Measurements from ENCODE around the gene RPS21. TPM values are rescaled to one million over a fixed set of nuclear protein-coding genes. Genes with fewer than 3 reads are reported as not detected.

The RPS21 gene
- total and polyA plus RNA-seq, 2 of the 4 experiments (the other 2 are of a cell fraction): 2,710 to 4,298 TPM

DNA sequence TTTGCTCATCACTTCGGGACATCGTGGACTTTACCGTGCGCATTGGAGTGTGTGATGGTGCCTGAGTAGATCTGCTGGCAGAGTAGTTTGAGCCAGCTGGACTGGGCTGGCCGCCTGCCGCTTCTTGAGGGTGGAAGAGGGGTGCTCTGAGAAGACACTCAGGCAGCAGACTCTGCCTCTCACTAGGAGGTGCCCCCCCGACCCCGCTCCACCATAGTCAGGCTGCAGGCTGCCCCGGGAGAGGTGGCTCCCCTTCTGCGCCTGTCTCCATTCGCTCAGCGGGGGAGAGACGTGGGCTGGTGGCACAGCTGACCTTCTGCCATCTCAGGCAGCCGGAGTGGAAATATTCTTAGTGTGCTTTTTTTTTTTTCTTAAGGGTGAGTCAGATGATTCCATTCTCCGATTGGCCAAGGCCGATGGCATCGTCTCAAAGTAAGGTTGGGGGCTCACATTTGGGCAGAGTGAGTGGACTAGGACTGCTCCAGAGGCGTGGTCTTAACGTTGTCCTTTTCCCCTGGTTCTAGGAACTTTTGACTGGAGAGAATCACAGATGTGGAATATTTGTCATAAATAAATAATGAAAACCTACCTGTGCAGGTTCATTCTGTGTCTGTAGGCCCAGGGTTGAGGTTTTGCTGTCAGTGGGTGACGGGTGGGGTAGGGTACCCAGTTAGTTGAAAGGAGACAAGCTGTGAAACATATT, 1.2 kb downstream of the RPS21 start (continued):
- TF ChIP-seq FOS (IDR thresholded peaks at IDR 0.05; ENCODE audit: low read depth, low read length) (no peak), MXI1 (IDR thresholded peaks at IDR 0.05; ENCODE audit: borderline replicate concordance, low read depth, low read length) (no peak)

DNA sequence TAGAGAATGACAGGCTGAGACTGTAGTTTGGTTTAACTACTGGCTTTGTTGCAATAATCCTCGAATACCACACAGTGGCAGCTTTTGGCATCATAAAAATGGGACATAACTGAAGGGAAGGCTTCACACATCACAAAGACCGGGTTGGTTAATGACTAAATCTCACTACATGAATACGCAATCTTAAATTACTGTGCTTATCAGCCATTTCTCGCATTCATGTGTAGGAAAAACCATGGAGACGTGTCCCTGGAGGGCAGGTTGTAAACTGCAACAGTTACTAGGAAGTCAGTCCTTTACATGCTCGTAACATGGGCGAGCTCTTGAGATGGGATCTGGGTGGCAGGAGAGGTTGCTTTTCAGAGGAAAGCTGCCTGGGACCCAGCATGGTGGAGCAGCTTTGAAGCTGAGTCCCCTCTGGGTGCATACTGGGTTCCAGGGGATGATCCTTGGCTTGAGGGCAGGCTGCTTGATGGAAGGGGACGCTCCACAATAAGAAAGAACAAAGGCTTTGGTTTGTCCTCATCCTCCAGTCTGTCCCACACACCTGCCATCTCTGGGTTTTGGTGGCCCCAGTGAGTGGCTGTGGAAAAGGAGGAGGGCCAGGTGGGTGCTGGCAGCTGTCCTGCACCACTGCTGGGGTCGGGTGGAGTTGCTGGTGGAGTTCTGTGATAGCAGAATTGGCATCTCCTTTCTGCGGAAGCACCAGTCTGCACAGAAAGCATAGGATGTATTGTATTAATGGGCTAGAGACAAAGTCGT, 2.1 kb downstream of the RPS21 start:
- Histone ChIP-seq H3K4me2 (ENCODE audit: low read depth, low read length) (no peak overlapping the region), H2BK5ac (ENCODE audit: low read depth, low read length, poor library complexity, severe bottlenecking) (no peak overlapping the region), H3K36me3 (ENCODE audit: control insufficient read depth, insufficient read depth, low read length) (peaks cover 42% of the 10 kb centered on the region), H3K79me1 (ENCODE audit: low read depth in 1 of 2, low read length in 2 of 2) (peaks cover 26 to 46% of the 10 kb centered on the region in 2 experiments), H3K14ac (replicated peaks; ENCODE audit: low read depth, low read length) (no peak overlapping the region), H3K23ac (ENCODE audit: low read depth, low read length) (no peak overlapping the region), H3K18ac (ENCODE audit: low read depth, low read length) (no peak overlapping the region), H4K5ac (ENCODE audit: low read depth, low read length) (no peak overlapping the region), H3K9me3 (ENCODE audit: control insufficient read depth, insufficient read depth, low read length) (no peaks in the 10 kb centered on the region), H2AK5ac (ENCODE audit: low read depth, low read length) (no peak overlapping the region), H3K27me3 (ENCODE audit: control insufficient read depth, insufficient read depth, low read length) (no peaks in the 10 kb centered on the region), H3K9me1 (ENCODE audit: insufficient read depth, low read length) (0 out of 2 replicates have a peak, but pooled peaks cover 4% of the 10 kb centered on the region), H3K4ac (ENCODE audit: low read depth, low read length) (no peak overlapping the region), H4K91ac (ENCODE audit: insufficient read depth, low read depth, low read length) (no peak overlapping the region), H4K20me1 (ENCODE audit: insufficient read depth, low read length) (peaks cover 44% of the 10 kb centered on the region), H2BK20ac (ENCODE audit: low read depth, low read length) (no peak overlapping the region), H3K4me1 (ENCODE audit: control insufficient read depth, insufficient read depth, low read length) (peaks cover 5% of the 10 kb centered on the region), H3K56ac (ENCODE audit: extremely low read depth, insufficient read depth, low read length) (no peak overlapping the region), H3K4me3 (ENCODE audit: insufficient read depth, low read depth, low read length) (no peak overlapping the region), H4K8ac (ENCODE audit: low read depth in 2 of 2, low read length in 2 of 2) (no peak overlapping the region), H2AK9ac (replicated peaks; ENCODE audit: low read depth, low read length, poor library complexity) (peak overlapping the region; percentile 57), H2BK120ac (ENCODE audit: low read depth, low read length) (no peak overlapping the region), H3K27ac (ENCODE audit: insufficient read depth, low read length) (no peak overlapping the region), H2AFZ (replicated peaks; ENCODE audit: low read length, poor library complexity) (peak overlapping the region; percentile 15), H2BK15ac (ENCODE audit: low read depth, low read length) (no peak overlapping the region), H3K9ac (ENCODE audit: low read depth, low read length) (no peak overlapping the region)
- DNase-seq: no peak
- intact Hi-C loops (cut with micrococcal nuclease): loop anchor here (10.0 kb wide), 1 partner anchor 374 kb away; no protein-coding TSS in a partner anchor
- BruUV-seq (replicated peaks): no TSS peak
- dilution Hi-C loops (cut with HindIII; ENCODE audit: low sequenced_read_pairs, unreplicated experiment): loop anchor here (25.0 kb wide), 1 partner anchor 102 kb away; no protein-coding TSS in a partner anchor
- 80% methylated on average over 2 of the region's 11 CpGs; no CpG with 5 or more reads in 1 of the 2 experiments for WGBS, 2 experiments (ENCODE audit: extremely low coverage in 2 of 2, insufficient read length in 1 of 2)
- ATAC-seq (ENCODE audit: low read depth): no peak
- TF ChIP-seq FOS (IDR thresholded peaks at IDR 0.05; ENCODE audit: low read depth, low read length): no peak
- TF ChIP-seq CEBPB (IDR thresholded peaks at IDR 0.05; ENCODE audit: low read depth, low read length): no peak
- TF ChIP-seq, protein P1, sequence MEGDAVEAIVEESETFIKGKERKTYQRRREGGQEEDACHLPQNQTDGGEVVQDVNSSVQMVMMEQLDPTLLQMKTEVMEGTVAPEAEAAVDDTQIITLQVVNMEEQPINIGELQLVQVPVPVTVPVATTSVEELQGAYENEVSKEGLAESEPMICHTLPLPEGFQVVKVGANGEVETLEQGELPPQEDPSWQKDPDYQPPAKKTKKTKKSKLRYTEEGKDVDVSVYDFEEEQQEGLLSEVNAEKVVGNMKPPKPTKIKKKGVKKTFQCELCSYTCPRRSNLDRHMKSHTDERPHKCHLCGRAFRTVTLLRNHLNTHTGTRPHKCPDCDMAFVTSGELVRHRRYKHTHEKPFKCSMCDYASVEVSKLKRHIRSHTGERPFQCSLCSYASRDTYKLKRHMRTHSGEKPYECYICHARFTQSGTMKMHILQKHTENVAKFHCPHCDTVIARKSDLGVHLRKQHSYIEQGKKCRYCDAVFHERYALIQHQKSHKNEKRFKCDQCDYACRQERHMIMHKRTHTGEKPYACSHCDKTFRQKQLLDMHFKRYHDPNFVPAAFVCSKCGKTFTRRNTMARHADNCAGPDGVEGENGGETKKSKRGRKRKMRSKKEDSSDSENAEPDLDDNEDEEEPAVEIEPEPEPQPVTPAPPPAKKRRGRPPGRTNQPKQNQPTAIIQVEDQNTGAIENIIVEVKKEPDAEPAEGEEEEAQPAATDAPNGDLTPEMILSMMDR (conservative IDR thresholded peaks at IDR 0.05; ENCODE audit: low read depth, low read length): 0 out of 2 replicates have a peak, but pooled peaks have one; percentile 1
- no peak for TF ChIP-seq SMC3 (IDR thresholded peaks at IDR 0.05; ENCODE audit: low read depth, low read length)
- no peak for TF ChIP-seq RCOR1 (IDR thresholded peaks at IDR 0.05; ENCODE audit: insufficient replicate concordance, low read length)
- no peak for TF ChIP-seq MXI1 (IDR thresholded peaks at IDR 0.05; ENCODE audit: borderline replicate concordance, low read depth, low read length)
- no peak for TF ChIP-seq RFX5 (IDR thresholded peaks at IDR 0.05; ENCODE audit: low read depth, low read length)
- in situ Hi-C loops (cut with MboI; ENCODE audit: low sequenced_read_pairs): loop anchor here (25.0 kb wide), 1 partner anchor 377 kb away; no protein-coding TSS in a partner anchor
- POLR2A ChIA-PET (ENCODE audit: unreplicated experiment): no interaction called here
- CTCF ChIA-PET: no interaction called here

Data from IMR-90 (cell line).